Stimulated activated naive CD4-positive, alpha-beta T cell (primary cell): ENCODE results near the gene GPC6.

ENCODE experiments used
- DNase-seq, 6 experiments: peaks; one replicate each; lab custom pipeline; 2025; lab: John Stamatoyannopoulos, UW

GPC6 gene

DNA sequence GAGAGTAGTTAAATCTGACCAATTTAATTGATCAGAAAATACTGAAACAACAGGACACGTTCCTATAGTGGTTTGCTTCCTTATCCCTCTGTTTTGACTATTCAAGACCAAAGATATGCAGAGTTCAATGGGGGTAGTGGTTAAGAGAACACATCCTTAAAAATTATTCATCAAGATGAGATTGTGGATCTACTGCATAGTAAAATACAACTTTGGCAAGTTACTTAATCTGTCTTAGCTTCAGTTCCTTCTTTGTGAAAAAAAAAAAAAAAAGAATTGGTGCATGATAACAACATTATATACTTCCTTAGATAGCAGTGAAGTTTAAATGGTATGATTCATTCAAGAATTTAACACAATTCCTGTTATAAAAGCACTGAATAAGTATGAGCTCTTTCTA lies 700.8 kb downstream of the GPC6 start:
- no peak for DNase-seq

DNA sequence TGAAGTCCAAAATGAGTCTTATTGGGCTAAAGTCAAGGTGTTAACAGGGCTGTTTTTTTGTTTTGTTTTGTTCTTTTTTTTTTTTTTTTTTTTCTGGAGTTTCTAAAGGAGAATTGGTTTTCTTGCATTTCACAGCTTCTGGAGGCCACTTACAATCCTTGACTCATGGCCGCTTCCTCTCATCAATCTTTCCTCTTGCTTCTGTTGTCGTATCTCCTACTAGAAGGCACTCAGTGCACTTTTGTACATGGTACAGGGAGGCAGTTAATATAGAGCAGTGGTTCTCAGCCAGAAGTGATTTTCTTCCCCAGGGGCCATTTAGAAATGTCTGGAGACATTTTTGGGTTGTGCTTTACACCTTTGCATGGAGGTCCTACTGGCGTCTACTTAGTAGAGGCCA lies 706.3 kb downstream of the GPC6 start:
- no peak for DNase-seq

- DNase-seq: no peak
Measured at GRCh38 chr13:93936901-93937300, 710.3 kb downstream of the GPC6 start.

DNA sequence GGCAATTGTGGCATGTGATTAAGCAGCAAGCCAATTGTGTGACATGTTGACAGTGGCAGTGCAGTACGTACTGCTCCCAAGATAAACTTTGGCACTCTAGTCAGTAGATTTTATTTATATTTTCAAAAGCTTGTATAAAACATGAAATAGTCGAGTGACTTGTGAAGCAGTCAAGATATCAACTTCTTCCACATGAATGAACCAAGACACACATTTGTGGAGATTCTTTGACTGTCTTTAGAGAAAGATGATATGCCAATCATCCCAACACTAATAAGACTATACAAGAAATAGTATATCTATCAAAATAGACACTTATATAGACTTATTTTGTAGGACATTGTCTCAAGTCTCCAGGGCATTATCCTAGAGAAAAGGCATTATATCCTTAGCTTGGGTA lies 714.8 kb downstream of the GPC6 start:
- no peak for DNase-seq

- no peak for DNase-seq
Measured at GRCh38 chr13:93942016-93942415, 715.4 kb downstream of the GPC6 start.

- DNase-seq: no peak
Measured at GRCh38 chr13:93945621-93946020, 719.0 kb downstream of the GPC6 start.

DNA sequence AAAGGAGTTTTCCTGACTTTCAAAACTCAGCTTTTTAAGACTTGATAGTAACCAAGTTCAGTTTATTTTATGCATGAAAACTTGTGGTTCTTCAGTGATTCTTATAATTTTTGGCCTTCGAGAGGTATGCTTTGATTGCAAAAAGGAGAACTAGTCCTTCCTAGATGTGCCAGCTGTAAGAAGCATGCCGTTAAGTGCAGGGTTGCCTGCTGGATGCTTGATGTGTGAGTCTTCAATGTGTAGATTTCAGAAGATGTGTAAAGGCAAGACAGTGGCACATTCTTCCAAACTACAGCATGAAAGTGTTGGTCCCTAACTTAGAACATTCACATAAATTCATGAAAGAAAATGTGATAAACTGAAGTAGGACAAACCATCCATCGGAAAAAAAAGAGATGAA lies 720.4 kb downstream of the GPC6 start:
- no peak for DNase-seq

- DNase-seq: no peak
Measured at GRCh38 chr13:93947651-93948050, 721.0 kb downstream of the GPC6 start.

DNA sequence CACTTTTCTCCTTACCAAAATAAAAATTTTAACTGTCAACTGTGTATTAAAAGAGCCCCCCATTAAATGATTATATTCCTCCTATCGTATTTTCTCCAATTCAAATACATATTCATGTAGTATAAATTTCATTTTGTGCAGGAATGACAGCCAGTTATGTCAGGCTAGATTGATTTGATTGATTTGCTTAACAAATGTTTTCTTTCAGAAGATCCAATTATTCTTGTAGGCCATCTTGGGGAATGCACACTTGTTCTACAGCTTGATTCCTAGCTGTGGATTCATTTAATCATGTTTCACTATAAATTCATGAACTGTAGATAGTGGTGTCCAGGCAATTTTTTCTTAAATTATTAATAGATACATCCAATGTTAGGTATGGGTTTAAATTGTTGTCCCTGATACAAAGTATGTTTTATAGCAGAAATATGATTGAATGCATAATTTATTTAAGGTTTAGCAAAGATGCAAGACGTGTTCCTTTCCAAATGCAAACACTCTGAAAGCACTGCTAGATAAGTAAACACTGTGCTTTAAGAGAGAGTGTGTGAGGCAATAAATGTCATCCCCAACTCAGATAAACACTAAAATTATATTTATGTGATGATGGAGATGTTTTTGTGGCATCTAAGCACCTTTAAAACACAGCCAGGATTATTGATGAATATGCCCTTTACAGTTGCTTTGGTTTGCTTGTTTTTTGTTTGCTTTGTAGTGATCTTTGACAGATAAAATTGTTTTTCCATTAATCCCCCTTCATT lies 721.7 kb downstream of the GPC6 start:
- DNase-seq: no peak

DNA sequence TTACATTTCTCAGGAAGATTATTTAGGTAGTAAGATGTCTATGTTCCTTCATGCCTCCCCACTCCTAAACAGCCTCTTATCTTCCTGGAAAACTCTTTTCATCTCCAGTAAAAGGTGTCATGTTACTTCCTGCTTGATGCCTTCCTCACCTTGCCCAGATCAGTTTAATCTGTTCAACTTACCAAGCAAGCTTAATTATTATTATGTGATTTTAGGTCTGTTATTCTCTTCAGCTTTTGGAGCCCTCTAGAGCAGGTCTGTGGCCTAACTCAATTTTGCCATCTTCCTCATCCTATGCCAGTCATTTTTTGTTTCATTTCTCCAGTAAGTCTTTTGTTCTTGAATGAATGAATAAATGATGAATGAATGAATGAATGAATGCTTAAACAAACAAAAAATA lies 724.5 kb downstream of the GPC6 start:
- DNase-seq: no peak

- DNase-seq: no peak
Measured at GRCh38 chr13:93951951-93952350, 725.3 kb downstream of the GPC6 start.

DNA sequence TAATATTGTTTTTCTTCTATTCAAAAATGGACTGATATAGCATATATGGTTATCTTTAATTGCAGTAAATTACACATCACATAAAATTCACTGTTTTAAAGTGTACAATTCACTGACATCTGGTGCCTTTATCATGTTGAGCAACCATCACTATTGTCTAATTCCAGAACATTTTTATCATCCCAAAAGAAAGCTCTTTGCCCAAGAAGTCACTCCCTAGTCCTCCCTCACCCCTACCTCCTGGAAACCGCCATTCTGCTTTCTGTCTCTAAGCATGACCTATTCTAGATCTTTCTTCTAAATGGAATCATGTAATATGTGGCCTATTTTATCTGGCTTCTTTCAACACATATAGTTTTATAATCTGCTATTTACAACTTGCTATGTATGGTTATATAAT lies 727.2 kb downstream of the GPC6 start:
- DNase-seq: no peak

GRCh38 chr13:93955904-93956303 lies 729.3 kb downstream of the GPC6 start:
- no peak for DNase-seq

- no peak for DNase-seq
Measured at GRCh38 chr13:93956426-93956825, 729.8 kb downstream of the GPC6 start.

- DNase-seq: no peak
Measured at GRCh38 chr13:93957371-93957770, 730.8 kb downstream of the GPC6 start.

GRCh38 chr13:93959796-93960533 lies 733.4 kb downstream of the GPC6 start:
- DNase-seq: no peak

GRCh38 chr13:93963266-93964145 lies 736.9 kb downstream of the GPC6 start:
- no peak for DNase-seq

- DNase-seq: no peak
Measured at GRCh38 chr13:93964146-93964512, 737.5 kb downstream of the GPC6 start.

DNA sequence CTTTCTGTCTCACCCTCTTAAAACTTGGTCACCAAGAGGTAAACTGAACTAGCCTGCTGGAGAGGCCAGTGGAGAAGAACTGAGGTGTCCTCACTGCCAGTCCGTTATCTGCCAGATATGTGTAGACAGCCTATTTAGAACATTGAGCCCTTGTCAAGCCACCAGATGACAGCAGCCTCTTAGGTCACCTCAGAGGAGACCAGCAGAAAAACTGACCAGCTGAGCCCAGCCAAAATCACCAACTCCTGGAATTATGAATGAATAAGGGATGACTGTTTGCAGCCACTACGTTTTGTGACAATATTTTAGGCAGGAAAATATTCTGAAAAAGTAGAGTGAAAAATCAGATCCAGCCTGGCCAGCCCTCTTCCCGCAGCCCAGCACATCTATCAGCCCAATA lies 739.0 kb downstream of the GPC6 start:
- DNase-seq: no peak

GRCh38 chr13:93966267-93966936 lies 739.8 kb downstream of the GPC6 start:
- no peak for DNase-seq

- DNase-seq: no peak
Measured at GRCh38 chr13:93967286-93967685, 740.7 kb downstream of the GPC6 start.

- no peak for DNase-seq
Measured at GRCh38 chr13:93975242-93975641, 748.6 kb downstream of the GPC6 start.
